Activated effector memory CD4-positive, alpha-beta T cell treated with Interleukin-2 at 50 U/mL for 16 hours (primary cell): ENCODE results near the gene PSME2.

Source experiments
- DNase-seq: peaks from one replicate; pipeline ENCODE4 v3.0.0-alpha.2; 2020

PSME2 gene

DNA sequence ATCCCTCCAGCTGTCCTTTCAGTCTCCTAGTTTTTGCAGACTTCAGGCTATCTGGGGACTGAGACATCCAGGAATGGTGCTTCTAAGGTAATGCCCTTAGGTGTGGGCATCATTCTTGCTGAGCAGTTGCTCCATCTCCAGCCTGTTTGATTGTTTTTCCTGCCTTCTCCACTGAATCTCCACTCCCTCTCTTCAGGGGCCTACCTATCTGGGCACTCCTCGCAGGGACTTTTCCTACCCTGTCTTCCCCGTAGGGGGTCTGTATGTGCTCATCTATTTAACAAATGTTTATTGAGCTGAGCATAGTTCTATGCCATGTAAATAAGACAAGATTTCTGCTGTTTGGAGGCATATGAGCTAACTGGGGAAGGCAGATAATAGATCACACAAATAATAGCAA, 13.4 kb downstream of the PSME2 start:
- DNase-seq: no peak

DNA sequence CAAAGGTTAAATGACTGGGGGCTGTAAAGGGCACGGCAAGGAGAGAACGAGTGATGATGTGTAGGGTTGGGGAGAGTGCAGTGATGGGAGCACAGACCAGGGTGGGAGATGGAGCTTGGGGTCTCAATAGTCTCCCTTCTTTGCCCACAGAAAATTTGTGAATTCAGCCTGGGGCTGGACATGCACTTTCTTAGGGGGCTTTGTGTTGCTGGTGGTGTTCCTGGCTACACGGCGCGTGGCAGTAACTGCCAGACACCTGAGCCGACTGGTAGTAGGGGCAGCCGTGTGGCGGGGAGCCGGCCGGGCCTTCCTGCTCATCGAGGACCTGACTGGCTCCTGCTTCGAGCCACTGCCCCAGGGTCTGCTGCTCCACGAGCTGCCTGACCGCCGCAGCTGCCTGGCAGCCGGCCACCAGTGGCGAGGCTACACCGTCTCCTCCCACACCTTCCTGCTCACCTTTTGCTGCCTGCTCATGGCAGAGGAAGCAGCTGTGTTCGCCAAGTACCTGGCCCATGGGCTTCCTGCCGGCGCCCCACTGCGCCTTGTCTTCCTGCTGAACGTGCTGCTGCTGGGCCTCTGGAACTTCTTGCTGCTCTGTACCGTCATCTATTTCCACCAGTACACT, 14.2 kb downstream of the PSME2 start:
- no peak for DNase-seq

DNA sequence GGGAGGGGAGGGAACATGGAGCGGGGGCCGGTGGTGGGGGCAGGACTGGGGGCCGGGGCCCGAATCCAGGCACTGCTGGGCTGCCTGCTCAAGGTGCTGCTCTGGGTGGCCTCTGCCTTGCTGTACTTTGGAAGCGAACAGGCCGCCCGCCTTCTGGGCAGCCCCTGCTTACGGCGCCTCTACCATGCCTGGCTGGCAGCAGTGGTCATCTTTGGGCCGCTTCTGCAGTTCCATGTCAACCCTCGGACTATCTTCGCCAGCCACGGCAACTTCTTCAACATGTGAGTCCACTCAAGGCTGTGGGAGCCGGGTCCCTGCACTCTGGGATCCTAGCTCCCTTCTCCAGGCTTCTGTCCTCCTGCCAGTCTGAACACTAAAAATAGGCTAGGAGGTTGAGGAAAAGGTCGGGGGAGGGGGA, 14.9 kb downstream of the PSME2 start:
- DNase-seq: no peak

DNA sequence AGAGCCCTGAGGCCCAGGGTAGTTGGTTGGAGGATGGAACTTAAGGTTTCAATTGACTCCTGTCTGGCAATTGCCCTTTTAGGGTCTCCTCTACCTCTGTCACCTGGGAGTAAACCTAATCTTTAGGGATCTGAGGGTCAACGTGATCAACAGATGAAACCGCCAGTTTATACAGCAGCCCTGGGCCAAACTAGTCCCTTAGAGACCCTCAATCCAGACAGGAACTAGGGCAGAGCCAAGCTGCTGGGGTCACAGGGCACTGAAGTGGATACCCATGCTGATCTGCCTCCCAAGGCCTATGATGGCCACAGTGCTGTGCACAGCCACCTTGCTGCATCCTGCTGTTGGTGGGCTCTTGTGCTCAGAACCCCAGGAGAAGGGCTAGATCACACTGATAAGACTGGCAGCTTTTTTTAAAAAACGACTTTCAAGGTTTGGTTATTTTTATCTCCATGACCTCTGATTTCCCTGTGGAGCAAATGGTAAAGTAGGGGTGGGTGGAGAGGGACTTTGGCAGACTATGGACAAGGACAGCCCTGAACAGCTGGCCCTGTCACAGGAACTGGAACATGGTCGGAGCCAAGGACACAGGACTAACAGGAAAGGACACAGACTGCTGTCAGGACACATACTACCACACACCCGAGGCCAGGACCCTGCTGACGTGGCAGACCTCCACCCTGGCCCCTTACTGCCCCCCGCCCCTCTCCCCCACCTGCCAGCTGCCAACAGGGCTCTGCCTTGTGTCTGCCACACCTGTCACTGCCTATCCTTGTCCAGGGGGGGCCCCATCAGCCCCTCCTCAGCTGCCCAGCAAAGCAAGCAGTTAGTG, 15.5 kb downstream of the PSME2 start:
- no peak for DNase-seq

DNA sequence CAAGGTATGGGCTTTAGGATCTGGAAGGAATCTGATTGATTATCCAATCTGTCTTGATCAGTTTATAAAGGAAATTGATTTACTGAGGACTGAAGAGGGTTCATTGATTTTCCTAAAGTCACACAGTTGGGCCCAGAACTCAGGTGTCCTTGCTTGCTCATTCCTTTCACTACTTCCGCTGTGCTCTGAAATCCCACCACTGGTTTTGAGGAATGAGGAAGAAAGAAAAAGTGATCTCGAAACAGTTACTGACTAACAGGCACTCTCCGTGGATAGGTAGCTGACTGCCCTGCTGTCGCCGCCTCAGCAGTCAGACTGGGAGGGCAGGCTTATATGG, 16.1 kb downstream of the PSME2 start, which contains the start of gene FITM1:
FITM1 (plus strand) TSS at position 280 of the 337 bp plus-strand sequence. CDS start 905 bp downstream, outside the sequence.
- no peak for DNase-seq

DNA sequence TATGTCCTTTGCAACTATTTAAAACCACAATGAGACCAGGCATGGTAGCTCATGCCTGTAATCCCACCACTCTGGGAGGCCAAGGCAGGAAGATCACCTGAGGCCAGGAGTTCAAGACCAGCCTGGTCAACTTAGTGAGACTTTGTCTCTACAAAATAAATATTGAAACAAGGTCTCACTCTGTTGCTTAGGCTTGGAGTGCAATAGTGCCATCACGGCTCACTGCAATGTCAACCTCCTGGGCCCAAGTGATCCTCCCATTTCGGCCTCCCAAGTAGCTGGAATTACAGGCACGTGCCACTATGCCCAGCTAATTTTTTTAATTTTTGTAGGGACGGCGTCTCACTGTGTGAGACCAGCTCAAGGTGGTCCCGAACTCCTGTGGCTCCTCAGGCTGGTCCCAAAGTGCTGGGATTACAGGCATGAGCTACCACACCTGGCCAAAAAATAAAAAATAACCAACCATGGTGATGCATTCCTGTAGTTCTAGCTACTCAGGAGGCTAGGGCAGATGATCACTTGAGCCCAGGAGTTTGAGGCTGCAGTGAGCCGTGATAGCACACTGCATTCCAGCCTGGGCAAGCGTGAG, 16.9 kb downstream of the PSME2 start:
- no peak for DNase-seq

DNA sequence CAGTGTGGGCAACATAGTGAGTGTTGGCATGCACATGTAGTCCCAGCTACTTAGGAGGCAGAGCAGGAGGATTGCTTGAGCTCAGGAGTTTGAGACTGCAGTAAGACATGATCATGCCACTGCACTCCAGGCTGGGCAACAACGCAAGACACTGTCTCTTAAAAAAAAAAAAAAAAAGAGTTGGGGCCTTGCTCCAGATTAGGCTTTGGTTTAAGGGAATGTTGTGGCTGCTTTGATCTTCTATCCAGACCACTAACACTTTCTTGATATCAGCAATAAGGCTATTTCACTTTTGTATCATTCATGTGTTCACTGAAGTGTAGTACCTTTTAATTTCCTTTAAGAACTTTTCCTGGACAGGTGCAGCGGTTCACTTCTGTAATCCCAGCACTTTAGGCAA, 18.7 kb downstream of the PSME2 start:
- DNase-seq: no peak

DNA sequence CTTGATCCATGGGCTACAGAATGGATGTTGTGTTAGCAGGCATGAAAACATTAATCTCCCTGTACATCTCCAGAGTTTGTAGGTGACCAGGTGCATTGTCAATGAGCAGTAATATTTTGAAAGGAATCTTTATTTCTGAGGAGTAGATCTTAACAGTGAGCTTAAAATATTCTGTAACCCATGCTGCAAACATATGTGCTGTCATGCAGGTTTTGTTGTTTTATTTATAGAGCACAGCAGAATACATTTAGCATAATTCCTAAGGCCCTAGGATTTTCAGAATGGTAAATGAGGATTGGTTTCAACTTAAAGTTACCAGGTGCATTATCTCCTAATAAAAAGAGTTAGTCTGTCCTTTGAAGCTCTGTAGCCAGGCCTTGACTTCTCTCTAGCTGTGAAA, 19.5 kb downstream of the PSME2 start:
- no peak for DNase-seq

DNA sequence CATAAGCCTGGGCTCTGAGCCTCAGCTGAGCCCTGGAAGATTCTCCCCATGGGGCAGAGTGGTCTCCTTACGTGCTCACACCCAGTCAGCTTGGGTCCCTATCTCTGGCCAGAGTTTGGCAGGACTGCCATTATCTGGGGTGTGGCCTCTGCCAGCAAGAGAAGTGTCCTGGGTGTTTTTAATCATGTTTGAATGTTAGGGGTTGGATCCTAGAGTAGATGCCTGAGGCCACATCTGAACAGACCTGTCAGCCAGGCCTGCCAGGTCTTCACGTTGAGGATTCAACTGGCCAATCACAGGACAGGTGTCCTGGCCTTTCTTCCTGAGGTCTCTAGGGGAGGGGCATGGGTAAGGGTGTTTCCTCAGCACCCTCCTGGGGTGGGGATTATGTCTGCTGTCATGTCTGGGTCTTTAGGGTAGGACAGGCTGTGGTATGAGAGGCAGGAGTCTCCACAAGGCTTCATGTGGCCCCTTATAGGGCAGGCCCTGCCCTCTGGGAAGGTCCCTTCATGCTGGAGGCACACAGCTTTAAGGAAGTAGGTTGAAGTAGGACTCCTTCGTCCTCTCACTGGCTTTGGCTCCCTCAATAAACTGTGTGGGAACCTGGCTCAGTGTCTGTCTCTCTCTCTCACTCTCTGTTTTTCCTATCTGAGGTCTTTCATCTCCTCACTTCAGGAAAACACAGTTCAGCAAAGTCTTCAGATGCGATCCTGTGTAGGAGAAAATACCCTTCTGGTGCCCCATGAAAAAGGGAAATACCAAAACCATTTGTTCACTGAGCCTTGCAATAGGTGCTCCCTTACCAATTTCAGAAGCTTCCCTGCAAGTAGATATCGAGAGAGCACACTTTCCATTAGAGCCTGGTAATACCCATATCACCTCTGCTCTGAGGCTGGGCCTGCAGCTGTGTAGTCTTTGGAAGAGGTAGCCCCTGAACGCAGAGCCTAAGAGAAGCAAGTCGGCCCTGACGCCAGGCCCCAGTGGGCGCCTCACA, 22.7 kb downstream of the PSME2 start:
- DNase-seq: no peak

DNA sequence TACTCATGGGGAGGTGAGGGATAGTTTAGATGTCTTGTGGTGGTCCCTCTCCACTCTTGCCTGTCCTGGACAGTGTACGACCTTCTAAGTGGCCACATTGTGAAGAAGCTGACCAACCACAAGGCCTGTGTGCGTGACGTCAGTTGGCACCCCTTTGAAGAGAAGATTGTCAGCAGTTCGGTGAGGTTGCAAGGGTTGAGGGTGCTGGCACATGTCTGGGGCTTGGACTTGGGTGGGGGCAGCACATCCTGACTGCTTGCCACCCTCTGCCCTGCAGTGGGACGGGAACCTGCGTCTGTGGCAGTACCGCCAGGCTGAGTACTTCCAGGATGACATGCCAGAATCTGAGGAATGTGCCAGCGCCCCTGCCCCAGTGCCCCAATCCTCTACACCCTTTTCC, 23.5 kb downstream of the PSME2 start:
- DNase-seq: no peak

DNA sequence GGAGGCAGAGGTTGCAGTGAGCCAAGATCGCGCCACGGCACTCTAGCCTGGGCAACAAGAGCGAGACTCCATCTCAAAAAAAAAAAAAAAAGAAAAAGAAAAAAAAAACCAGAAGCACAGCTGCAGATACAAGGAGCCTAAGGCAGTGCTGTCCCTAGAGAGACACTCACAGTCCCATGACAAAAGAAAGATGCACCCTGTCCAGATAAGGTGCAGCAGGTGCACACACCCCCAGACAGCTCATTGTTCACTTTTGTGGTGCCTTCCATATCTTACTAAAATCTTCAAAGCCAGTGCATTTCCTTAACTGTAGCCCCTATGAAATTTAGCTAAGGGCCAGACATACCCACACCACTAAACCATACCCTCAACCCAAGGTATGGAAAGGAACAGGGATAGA, 24.0 kb downstream of the PSME2 start:
- DNase-seq: no peak

DNA sequence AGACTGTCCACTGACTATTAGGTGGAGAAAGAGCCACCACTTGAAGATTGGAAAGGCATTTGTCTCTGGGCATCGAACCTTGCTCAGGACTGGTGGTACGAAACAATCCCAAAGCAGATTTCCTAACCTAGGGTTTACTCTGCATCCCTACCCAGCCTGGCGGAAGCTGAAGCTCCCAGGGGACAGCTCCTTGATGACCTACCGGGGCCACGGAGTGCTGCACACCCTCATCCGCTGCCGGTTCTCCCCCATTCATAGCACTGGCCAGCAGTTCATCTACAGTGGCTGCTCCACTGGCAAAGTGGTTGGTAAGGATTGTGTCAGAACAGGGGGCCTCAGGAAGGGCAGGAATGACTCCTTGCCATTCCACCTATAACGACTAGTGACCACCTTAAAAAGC, 25.2 kb downstream of the PSME2 start:
- DNase-seq: no peak

DNA sequence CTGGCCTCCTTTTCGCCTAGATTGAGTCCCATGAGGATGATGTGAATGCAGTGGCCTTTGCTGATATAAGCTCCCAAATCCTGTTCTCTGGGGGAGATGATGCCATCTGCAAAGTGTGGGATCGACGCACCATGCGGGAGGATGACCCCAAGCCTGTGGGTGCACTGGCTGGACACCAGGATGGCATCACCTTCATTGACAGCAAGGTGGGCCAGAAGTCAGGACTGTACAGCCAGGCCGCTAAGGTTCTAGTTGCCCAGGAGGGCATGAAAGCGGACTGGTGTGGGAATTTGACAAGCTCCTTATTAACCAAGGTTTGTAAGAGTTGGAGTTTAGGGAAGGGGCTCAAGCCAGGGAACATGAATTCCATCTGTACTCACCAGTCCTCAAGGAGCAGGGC, 26.7 kb downstream of the PSME2 start:
- no peak for DNase-seq

DNA sequence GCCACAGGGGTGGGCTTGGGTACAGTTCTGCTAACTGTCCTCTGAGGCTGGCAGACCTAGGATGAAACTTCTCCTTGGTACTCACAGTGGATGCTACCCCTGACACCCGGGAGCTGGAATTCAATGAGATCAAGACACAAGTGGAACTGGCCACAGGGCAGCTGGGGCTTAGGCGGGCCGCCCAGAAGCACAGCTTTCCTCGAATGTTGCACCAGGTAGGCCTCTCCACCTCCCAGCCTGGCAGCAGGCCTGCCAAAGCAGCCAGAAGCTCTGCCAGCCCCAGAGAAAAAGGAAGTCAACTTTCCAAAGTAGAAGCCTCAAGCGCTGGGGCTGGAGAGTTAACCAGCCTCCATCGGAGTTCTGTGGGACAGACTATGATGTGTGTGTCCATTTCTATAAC, 29.2 kb downstream of the PSME2 start:
- DNase-seq: no peak

DNA sequence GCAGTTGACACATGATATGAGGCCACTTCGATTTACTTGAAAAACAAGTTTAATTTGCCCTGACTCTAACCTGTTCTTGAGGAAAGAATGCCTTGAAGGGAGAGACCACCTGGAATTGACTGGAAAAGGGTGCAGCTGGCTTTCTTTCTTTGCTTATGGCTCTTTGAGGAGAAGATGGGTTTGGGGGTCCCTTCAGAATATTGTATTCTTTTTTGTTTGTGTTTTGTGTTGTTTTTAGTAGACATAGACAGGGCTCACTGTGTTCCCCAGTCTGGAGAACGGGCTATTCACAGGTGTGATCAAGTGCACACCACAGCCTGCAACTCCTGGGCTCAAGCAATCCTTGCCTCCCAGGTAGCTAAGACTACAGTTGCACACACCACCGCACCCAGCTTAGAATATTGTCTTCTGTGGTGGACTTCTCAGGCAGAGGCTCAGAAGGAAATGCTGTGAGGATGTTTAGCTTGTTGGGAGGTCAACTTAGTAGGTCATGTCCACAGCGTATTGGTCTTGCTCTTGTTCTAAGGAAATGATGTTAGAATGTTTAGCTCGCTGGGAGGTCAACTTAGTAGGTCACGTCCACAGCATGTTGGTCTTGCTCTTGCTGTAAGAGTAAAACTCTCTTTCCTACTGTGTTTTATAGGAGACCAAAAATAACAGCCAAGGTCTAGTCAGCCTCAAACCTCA, 30.1 kb downstream of the PSME2 start:
- no peak for DNase-seq

DNA sequence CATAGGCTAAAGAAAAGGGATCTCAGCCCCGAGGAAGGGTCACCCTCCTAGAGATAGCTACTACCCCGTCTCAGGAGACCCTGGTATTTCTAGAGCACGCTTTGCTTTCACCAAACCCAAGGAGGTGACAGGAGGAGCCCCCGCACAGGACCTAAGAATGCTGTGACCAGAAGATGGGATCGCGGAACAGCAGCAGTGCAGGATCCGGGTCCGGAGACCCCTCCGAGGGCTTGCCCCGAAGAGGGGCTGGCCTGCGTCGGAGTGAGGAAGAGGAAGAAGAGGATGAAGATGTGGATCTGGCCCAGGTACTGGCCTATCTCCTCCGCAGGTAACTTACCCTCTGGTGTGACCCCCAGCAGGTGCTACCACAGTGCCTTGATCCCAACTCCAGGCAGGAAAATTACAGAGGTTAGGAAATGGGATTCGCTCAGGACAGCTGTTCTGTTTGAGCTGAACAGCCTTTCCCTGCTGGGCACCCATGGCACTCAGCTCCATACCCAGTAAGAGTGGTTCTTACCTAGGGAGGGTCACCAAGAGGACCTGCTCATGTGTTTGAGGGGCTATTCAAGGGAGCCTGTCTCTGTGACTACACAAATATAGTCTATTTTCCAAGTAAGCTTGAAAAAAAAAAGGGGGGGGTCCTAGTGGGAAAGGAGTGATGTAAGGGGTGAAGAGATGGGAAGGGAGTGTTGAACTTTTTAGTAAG, 30.8 kb downstream of the PSME2 start:
- DNase-seq: no peak

DNA sequence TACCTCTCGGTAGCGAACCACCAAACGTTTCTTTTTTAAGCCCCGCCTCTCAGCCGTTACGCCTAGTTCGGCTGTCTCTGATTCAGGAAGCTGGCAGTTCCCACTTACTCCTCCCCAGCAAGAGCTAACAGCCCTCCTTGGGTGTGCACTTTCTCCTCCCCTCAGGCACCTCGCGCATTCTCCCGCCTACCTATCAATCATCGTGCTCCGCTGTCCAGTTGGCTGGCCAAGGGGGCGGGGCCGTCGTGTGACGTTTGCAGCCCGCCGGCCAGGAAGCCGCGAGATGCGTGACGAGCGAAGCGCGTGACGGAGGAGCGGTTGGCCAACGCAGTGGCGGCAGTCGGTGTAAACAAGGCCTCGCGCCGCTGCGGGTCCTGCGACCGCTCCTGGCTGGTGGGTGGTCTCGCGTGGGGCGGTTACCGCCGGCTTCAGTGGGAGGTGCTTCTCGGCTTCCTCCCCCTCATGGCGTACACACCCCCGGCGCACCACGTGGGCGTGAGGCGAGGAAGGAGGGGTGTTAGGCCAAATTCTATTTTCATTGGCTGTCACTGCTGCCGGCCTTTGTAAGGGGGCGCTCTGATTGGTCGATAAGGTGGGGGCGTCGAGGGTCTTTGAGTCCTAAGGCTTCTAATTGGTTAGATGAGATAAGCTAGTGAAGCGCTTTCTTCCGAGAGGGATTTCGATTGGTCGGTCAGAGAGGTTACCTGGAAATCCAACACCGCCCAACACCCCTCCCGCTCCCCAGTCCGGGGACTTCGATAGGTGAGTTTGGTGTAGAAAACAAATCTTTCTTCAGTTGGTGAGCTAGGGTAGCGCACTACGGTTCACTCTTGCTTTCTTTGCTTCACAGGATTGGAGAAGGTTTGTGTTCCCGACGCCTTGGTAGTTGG, 31.6 kb downstream of the PSME2 start, which contains the start of the genes DCAF11 and NRL:
DCAF11 (plus strand) TSS at position 246 of the 890 bp plus-strand sequence. CDS start 818 bp downstream, outside the sequence.
NRL (minus strand) TSS at position 418 of the 890 bp plus-strand sequence. CDS start 32,101 bp downstream, outside the sequence.
- DNase-seq: peak; percentile 98

DNA sequence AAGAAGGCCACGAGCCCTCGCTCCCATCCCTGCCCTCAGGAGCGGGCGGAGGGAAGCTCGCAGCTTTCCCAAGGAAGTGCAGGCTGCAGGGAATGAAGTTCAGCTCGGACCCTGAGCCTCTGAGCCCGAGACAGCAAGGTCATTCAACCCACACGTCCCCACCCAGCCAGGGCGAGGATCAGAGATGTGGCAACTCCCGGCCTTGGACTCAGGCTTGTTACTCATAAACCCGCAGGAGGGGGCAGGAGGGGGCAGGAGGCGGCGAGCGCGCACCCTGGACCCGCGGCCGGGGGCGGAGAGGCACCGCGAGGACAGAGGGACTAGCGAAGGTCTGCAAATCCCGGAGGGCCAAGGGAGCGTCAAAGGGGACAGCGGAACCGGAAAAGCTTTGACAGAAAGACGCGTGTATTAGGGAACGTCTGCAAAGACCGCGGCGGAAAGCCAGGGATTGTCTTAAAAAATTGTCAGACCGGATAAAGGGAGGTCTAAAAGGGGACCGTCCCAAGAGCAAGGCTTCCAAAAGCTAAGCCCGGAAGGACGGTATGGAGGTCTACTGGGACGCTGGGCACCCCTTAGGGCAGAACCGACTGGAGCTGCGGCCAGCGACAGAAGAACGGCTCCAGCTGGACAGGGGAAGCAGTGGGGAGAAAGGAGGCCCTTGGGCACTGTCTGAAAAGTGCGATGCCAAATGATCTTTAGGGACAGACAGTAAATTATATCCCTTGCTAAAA, 32.4 kb downstream of the PSME2 start:
- peak; percentile 75 for DNase-seq

DNA sequence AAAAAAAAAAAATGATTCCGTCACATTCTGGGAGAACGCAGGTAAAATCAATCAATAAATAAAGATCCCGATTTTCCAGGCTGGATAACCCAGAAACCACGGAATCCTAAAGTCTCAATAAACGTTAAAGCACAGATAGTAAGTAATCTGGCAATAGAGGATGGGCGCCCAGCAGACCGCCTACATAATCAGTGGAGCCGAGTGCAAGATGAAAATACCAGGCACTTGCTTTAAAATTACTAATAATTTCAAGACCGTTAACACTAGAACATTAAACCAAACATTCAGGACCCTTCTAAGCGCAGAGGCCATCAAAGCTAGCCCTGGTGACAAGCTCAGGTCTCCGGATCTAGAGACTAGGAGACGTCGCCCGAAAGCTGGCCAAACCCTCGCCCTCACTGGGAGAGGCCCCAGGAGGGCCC, 33.0 kb downstream of the PSME2 start:
- DNase-seq: no peak

DNA sequence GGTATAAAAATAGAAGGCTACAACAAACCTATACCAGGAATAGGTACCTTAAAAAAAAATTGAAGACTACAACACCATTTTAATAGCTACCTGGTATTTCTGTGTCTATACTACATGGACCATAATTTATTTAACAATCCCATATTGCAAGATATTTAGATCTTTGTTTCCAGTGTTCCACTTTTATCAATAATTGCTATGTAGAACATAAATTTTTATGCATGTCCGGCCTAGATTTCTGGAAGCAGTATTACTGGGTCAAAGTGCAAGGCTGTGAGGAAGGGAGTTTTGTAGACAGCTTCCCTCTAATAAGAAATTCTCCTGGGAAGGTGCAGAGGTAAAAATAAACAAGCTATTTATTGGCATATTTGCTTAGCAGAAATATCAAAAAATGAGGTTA, 35.9 kb downstream of the PSME2 start:
- no peak for DNase-seq
